ENCODE results near the gene SOX13. TPM values are rescaled to one million over a fixed set of nuclear protein-coding genes. Genes with fewer than 3 reads are reported as not detected.
"Not testable (repeated sequence)": the region's sequence is repeated elsewhere in the genome, so short reads cannot be mapped to it uniquely, and the experiment has no call there.

Gene SOX13
- total RNA-seq, 1 donor from 2014 or later = 8.2 TPM

DNA sequence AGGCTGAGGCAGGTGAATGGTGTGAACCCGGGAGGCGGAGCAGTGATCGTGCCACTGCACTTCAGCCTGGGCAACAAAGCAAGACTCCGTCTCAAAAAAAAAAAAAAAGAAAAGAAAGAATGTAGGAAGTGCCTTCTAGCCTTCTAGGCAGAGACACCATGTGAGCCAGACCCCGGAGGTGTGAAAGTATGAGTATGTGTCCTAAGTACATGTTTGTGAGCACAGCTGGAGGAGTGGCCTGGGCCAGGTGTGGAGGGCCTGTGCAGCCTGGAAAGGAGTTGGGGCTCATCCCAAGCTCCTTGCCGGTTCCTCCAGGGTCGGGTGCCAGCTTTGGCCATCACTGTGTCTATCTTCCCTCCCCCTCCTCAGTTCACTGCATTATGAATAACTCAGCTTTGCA lies 13.0 kb downstream of the SOX13 start:
- no peak for TF ChIP-seq CTCF (IDR thresholded peaks at IDR 0.05; ENCODE audit: insufficient read depth, low read length, poor library complexity, severe bottlenecking)

GRCh38 chr1:204087181-204087892 lies 14.4 kb downstream of the SOX13 start:
- no peak overlapping the region for H3K4me3 ChIP-seq (ENCODE audit: low read depth, low read length)
- no peaks in the 10 kb centered on the region for H3K36me3 ChIP-seq (ENCODE audit: control insufficient read depth, insufficient read depth, low read length)
- TF ChIP-seq CTCF (IDR thresholded peaks at IDR 0.05; ENCODE audit: insufficient read depth, low read length, poor library complexity, severe bottlenecking) = no peak
- H3K27me3 ChIP-seq (ENCODE audit: control insufficient read depth, insufficient read depth, low read length) = no peaks in the 10 kb centered on the region
- DNase-seq (ENCODE audit: low read depth) = no peak

More for the DNA sequence above, 13.0 kb downstream of the SOX13 start:
- no peak for DNase-seq (ENCODE audit: low read depth)
- no peaks in the 10 kb centered on the region for H3K36me3 ChIP-seq (ENCODE audit: control insufficient read depth, insufficient read depth, low read length)
- H3K4me3 ChIP-seq (ENCODE audit: low read depth, low read length) = no peak overlapping the region
- H3K27me3 ChIP-seq (ENCODE audit: control insufficient read depth, insufficient read depth, low read length) = no peaks in the 10 kb centered on the region

- no peak overlapping the region for H3K4me3 ChIP-seq (ENCODE audit: low read depth, low read length)
- H3K36me3 ChIP-seq (ENCODE audit: control insufficient read depth, insufficient read depth, low read length) = no peaks in the 10 kb centered on the region
- no peak for DNase-seq (ENCODE audit: low read depth)
- no peak for TF ChIP-seq CTCF (IDR thresholded peaks at IDR 0.05; ENCODE audit: insufficient read depth, low read length, poor library complexity, severe bottlenecking)
- H3K27me3 ChIP-seq (ENCODE audit: control insufficient read depth, insufficient read depth, low read length) = no peaks in the 10 kb centered on the region
These were observed 15.1 kb downstream of the SOX13 start for GRCh38 chr1:204087893-204088528.

DNA sequence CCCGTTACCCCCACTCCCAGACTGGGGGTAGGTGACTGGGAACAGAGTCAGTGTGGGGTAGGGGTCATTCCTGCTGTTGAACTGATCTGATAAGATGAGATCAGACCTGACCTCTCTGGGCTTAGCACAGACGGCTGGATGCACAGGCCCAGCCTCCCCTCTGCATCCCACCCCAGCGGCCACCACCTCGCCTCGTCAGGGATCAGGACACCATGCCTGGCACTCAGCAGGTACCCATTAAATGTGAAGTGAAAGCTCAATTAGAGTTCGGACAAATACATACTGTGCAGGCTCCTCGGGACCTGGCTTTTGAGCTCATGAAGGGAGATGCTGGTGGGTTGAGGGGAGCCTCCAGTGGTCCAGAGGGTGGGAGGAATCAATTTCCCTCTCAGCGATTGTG lies 15.7 kb downstream of the SOX13 start:
- no peak for DNase-seq (ENCODE audit: low read depth)
- Histone ChIP-seq H3K36me3 (ENCODE audit: control insufficient read depth, insufficient read depth, low read length) (no peaks in the 10 kb centered on the region), H3K27me3 (ENCODE audit: control insufficient read depth, insufficient read depth, low read length) (no peaks in the 10 kb centered on the region), H3K4me3 (ENCODE audit: low read depth, low read length) (no peak overlapping the region)
- TF ChIP-seq CTCF (IDR thresholded peaks at IDR 0.05; ENCODE audit: insufficient read depth, low read length, poor library complexity, severe bottlenecking) = no peak

DNA sequence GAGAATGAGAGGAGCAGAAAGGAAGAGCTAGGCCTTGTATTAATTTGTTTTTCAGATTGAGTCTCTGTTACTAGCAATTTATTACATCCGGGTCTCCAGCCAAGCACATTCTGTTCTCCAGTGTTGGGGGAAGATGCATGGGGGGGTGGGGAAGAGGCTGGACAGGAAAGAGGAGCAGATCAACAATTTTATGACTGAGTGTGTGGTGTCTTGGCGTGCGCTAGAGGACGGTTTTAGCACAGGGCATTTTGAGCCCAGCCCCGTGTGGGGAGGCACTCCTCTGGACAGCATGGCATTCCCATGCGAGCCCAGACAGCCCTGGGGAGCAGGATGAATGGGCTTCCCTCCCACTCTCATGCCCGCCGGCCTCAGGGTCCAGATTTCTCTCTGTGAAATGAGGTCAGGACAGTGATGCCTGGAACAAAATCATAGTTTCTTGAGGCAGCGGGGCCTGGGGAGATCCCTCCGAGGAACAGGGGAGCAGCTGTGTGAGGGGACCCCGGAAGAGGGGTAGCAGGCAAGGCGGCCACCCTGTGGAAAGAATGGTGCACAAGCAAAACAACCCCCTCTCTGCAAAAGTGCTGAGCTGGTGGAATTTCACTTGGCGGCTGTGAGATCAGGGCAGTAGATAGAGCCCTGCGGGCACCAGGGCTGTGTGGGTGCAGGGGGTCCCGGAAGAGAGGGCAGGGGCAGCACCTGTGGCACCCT lies 16.3 kb downstream of the SOX13 start:
- no peaks in the 10 kb centered on the region for H3K27me3 ChIP-seq (ENCODE audit: control insufficient read depth, insufficient read depth, low read length)
- TF ChIP-seq CTCF (IDR thresholded peaks at IDR 0.05; ENCODE audit: insufficient read depth, low read length, poor library complexity, severe bottlenecking) = no peak

GRCh38 chr1:204090132-204090531 lies 17.2 kb downstream of the SOX13 start:
- not testable (repeated sequence) for DNase-seq (ENCODE audit: low read depth); H3K27me3 ChIP-seq (ENCODE audit: control insufficient read depth, insufficient read depth, low read length); H3K4me3 ChIP-seq (ENCODE audit: low read depth, low read length); H3K36me3 ChIP-seq (ENCODE audit: control insufficient read depth, insufficient read depth, low read length)

More for the DNA sequence above, 16.3 kb downstream of the SOX13 start:
- Histone ChIP-seq H3K4me3 (ENCODE audit: low read depth, low read length) (no peak overlapping the region), H3K36me3 (ENCODE audit: control insufficient read depth, insufficient read depth, low read length) (no peaks in the 10 kb centered on the region)
- no peak for DNase-seq (ENCODE audit: low read depth)

All from kidney epithelial cell (primary cell).